HCT116 (cell line): ENCODE measurements around the gene MCF2L2.

Experiments used
- CTCF ChIP-seq, 3 experiments: fragments of 200-600 bp in 1 of 3; sonication (generic) in 1 of 3; IDR thresholded peaks in 2 of 3; conservative IDR thresholded peaks in 1 of 3; 2 replicates each; pipeline ENCODE4 v1.5.1; 2012 to 2017; ENCODE audit warnings: low read depth in 2 of 3, low read length in 2 of 3, antibody characterized with exemption in 1 of 3, borderline replicate concordance in 1 of 3, control low read depth in 1 of 3, mild to moderate bottlenecking in 1 of 3, mixed read lengths in 1 of 3, mixed run types in 1 of 3, moderate library complexity in 1 of 3; ENCODE audit not compliant: insufficient read depth in 1 of 3
- EGR1 ChIP-seq: IDR thresholded peaks from 2 replicates; pipeline ENCODE4 v1.6.1; 2012; ENCODE audit warnings: low read depth
- EZH2 ChIP-seq: fragments of 200-600 bp; sonication (generic); IDR thresholded peaks from 2 replicates; pipeline ENCODE4 v1.6.1; 2017; ENCODE audit warnings: antibody characterized with exemption, mixed run types
- MAX ChIP-seq: IDR thresholded peaks from 2 replicates; pipeline ENCODE4 v1.6.1; 2012
- POLR2A ChIP-seq: IDR thresholded peaks from 2 replicates; pipeline ENCODE4 v1.7.0; 2011; ENCODE audit warnings: borderline replicate concordance; ENCODE audit not compliant: insufficient read depth, insufficient read length; ENCODE audit errors: extremely low read depth
- POLR2AphosphoS5 ChIP-seq: IDR thresholded peaks from 2 replicates; pipeline ENCODE4 v1.6.1; 2011; ENCODE audit warnings: mild to moderate bottlenecking, low read depth, low read length, moderate library complexity
- SP1 ChIP-seq: IDR thresholded peaks from 2 replicates; pipeline ENCODE4 v1.6.1; 2012; ENCODE audit warnings: low read depth
- TCF7L2 ChIP-seq: IDR thresholded peaks from 2 replicates; pipeline ENCODE4 v1.7.0; 2011; ENCODE audit warnings: borderline replicate concordance, inconsistent platforms; ENCODE audit not compliant: insufficient read depth, insufficient read length; ENCODE audit errors: extremely low read depth
- YY1 ChIP-seq: IDR thresholded peaks from 2 replicates; pipeline ENCODE4 v1.6.1; 2011; ENCODE audit warnings: low read length, low read depth, moderate library complexity, mild to moderate bottlenecking; ENCODE audit not compliant: insufficient replicate concordance; ENCODE audit errors: extremely low read depth
- ZNF274 ChIP-seq: fragments of 200-500 bp; sonication (Bioruptor generic); IDR thresholded peaks from 2 replicates; pipeline ENCODE4 v1.6.1; 2014; ENCODE audit warnings: mild to moderate bottlenecking, low read depth, low read length, inconsistent platforms

GRCh38 chr3:183129243-183129642, 299.2 kb downstream of the MCF2L2 start:
- TF ChIP-seq CTCF (IDR thresholded peaks at IDR 0.05 in 2 of 3, conservative IDR thresholded peaks at IDR 0.05 in 1 of 3; ENCODE audit: borderline replicate concordance in 1 of 3, insufficient read depth in 1 of 3, low read depth in 2 of 3, low read length in 2 of 3) (no peak), SP1 (no peak), POLR2AphosphoS5 (no peak), YY1 (no peak), EZH2 (no peak), POLR2A (no peak), ZNF274 (no peak), MAX (no peak), EGR1 (no peak), TCF7L2 (no peak)
